ENCODE results near the gene SUMO4.

SUMO4 gene

GRCh38 chr6:149389509-149390297, 10.4 kb upstream of the SUMO4 start:
- no peak for DNase-seq (ENCODE audit: low read depth)
- no peak overlapping the region for H3K4me3 ChIP-seq (ENCODE audit: low read length)
- no peak for TF ChIP-seq CTCF (conservative IDR thresholded peaks at IDR 0.05; ENCODE audit: low read depth, low read length)

- no peak overlapping the region for H3K4me3 ChIP-seq (ENCODE audit: low read length)
- no peak for TF ChIP-seq CTCF (conservative IDR thresholded peaks at IDR 0.05; ENCODE audit: low read depth, low read length)
- no peak for DNase-seq (ENCODE audit: low read depth)
Measured at GRCh38 chr6:149392093-149392492, 8.0 kb upstream of the SUMO4 start.

- no peak overlapping the region for H3K4me3 ChIP-seq (ENCODE audit: low read length)
- no peak for DNase-seq (ENCODE audit: low read depth)
- TF ChIP-seq CTCF (conservative IDR thresholded peaks at IDR 0.05; ENCODE audit: low read depth, low read length) = no peak
Measured at GRCh38 chr6:149392535-149392934, 7.5 kb upstream of the SUMO4 start.

GRCh38 chr6:149393002-149393679, 6.9 kb upstream of the SUMO4 start:
- DNase-seq (ENCODE audit: low read depth) = no peak
- H3K4me3 ChIP-seq (ENCODE audit: low read length) = no peak overlapping the region
- TF ChIP-seq CTCF (conservative IDR thresholded peaks at IDR 0.05; ENCODE audit: low read depth, low read length) = no peak

GRCh38 chr6:149395185-149395584, 4.9 kb upstream of the SUMO4 start:
- no peak for DNase-seq (ENCODE audit: low read depth)
- TF ChIP-seq CTCF (conservative IDR thresholded peaks at IDR 0.05; ENCODE audit: low read depth, low read length) = no peak
- H3K4me3 ChIP-seq (ENCODE audit: low read length) = no peak overlapping the region

GRCh38 chr6:149397384-149397783, 2.7 kb upstream of the SUMO4 start:
- no peak for DNase-seq (ENCODE audit: low read depth)
- H3K4me3 ChIP-seq (ENCODE audit: low read length) = no peak overlapping the region
- TF ChIP-seq CTCF (conservative IDR thresholded peaks at IDR 0.05; ENCODE audit: low read depth, low read length) = no peak

GRCh38 chr6:149403534-149403933, 3.5 kb downstream of the SUMO4 start:
- DNase-seq (ENCODE audit: low read depth) = no peak
- no peak for TF ChIP-seq CTCF (conservative IDR thresholded peaks at IDR 0.05; ENCODE audit: low read depth, low read length)
- no peak overlapping the region for H3K4me3 ChIP-seq (ENCODE audit: low read length)
